Measurements from ENCODE around the gene FUNDC2. TPM values are rescaled to one million over a fixed set of nuclear protein-coding genes. Genes with fewer than 3 reads are reported as not detected.
"Not testable (repeated sequence)": the region's sequence is repeated elsewhere in the genome, so short reads cannot be mapped to it uniquely, and the experiment has no call there.

The FUNDC2 gene
- total and polyA plus RNA-seq, 8 donors = 50.3 to 88.1 (median 72.0) TPM

DNA sequence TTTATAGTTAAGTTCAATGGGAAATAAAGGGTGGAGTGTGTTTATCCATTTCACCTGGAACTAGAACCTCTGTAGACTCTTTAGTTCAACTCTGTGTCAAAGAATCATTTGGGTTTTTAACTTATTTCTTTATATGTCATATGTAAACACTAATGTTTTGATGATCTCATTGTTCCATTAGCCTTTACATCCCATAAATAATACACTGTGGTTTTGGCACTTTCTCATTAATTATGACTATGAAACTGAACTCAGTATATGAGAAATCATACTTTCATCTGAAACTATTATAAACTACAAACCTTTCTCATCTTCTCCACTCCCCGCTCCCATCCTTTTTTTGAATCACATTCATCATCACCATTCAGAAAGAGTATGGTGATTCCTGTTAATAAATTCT lies 35.2 kb upstream of the FUNDC2 start:
- FAIRE-seq = peak; percentile 47
- ATAC-seq = no peak
- 94 to 98% methylated on average over 1 of the region's 1 CpG for WGBS, 2 donors

DNA sequence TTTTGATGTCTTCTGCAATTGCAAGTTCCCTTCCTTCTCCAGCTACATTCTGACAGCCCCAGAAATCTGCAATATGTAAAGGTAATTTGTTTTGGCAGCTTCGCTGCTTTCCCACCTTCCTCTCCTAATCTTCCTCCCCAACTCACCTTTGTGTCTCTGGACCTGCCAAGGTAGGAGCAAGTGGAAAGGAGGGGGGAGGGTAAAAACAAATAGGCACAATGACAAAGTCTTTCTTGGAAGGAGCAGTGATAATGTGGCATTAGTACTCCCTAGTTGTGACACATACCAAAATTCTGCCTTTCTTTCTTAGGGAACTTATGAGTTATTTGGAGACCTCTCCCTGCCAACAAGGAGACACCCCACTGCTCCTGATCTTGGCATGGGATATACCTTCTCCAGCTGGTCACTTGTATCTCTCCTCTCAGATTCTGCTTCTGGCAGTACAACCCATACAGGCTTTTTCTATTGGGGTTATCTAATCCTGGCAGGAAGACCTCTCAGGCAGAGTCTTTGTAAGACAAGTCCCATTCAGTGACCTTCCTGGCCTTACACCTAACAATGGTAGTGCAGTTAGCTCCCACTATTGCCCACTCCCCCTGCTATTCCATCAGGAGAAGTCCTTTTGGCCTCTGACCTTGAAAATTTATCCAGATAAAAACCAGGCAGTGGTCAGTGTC lies 28.3 kb upstream of the FUNDC2 start:
- no peaks in the 10 kb centered on the region for H3K27me3 ChIP-seq
- TF ChIP-seq, protein P1, sequence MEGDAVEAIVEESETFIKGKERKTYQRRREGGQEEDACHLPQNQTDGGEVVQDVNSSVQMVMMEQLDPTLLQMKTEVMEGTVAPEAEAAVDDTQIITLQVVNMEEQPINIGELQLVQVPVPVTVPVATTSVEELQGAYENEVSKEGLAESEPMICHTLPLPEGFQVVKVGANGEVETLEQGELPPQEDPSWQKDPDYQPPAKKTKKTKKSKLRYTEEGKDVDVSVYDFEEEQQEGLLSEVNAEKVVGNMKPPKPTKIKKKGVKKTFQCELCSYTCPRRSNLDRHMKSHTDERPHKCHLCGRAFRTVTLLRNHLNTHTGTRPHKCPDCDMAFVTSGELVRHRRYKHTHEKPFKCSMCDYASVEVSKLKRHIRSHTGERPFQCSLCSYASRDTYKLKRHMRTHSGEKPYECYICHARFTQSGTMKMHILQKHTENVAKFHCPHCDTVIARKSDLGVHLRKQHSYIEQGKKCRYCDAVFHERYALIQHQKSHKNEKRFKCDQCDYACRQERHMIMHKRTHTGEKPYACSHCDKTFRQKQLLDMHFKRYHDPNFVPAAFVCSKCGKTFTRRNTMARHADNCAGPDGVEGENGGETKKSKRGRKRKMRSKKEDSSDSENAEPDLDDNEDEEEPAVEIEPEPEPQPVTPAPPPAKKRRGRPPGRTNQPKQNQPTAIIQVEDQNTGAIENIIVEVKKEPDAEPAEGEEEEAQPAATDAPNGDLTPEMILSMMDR (IDR thresholded peaks at IDR 0.05) = no peak
- no peak overlapping the region for H3K27ac ChIP-seq
- 31 to 47% methylated on average over 1 of the region's 1 CpG for WGBS, 2 donors
- H3K9me3 ChIP-seq = no peaks in the 10 kb centered on the region
- ATAC-seq (peak in 3 of 4 donors; percentile 51 to 82 (median 62)), DNase-seq (no peak), FAIRE-seq (no peak)
- H3K4me1 ChIP-seq = no peaks in the 10 kb centered on the region
- intact Hi-C loops (cut with DNase I) = no loop called here
- no peak overlapping the region for H3K4me3 ChIP-seq
- no peaks in the 10 kb centered on the region for H3K36me3 ChIP-seq

More for the DNA sequence above, 35.2 kb upstream of the FUNDC2 start:
- Histone ChIP-seq H3K4me1 (peaks cover 0 to 15% (median 10%) of the 10 kb centered on the region in 3 donors), H3K4me3 (no peak overlapping the region), H3K36me3 (no peaks in the 10 kb centered on the region), H3K9me3 (no peaks in the 10 kb centered on the region), H3K27me3 (no peaks in the 10 kb centered on the region), H3K27ac (no peak overlapping the region)
- TF ChIP-seq, protein P1 (IDR thresholded peaks at IDR 0.05) = no peak
- intact Hi-C loops (cut with DNase I) = no loop called here
- no peak for DNase-seq

DNA sequence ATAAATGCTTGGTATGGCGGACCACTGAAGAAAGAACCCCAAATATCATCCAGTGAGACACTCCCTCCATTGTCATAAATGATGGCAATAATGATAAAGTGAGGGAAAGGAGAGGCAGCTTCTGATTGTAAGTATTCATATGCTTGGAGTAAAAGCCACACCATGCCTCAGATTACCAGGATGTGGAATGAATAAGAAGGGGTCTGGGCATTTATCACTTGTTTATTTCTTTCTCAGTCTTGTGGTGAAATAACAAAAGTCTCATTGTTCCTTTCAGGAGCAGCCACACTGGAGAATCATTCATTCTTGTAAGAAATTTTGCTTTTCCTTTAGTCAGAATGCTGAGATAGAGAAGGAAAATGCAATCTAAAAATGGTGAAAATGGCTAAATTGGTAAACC lies 25.8 kb upstream of the FUNDC2 start:
- 81 to 96% methylated on average over 1 of the region's 1 CpG for WGBS, 2 donors
- intact Hi-C loops (cut with DNase I) = no loop called here
- Histone ChIP-seq H3K27ac (no peak overlapping the region), H3K27me3 (no peaks in the 10 kb centered on the region), H3K4me1 (no peaks in the 10 kb centered on the region), H3K36me3 (no peaks in the 10 kb centered on the region), H3K4me3 (no peak overlapping the region), H3K9me3 (no peaks in the 10 kb centered on the region)
- DNase-seq = no peak
- no peak for FAIRE-seq
- TF ChIP-seq, protein P1 (IDR thresholded peaks at IDR 0.05) = no peak
- no peak for ATAC-seq

DNA sequence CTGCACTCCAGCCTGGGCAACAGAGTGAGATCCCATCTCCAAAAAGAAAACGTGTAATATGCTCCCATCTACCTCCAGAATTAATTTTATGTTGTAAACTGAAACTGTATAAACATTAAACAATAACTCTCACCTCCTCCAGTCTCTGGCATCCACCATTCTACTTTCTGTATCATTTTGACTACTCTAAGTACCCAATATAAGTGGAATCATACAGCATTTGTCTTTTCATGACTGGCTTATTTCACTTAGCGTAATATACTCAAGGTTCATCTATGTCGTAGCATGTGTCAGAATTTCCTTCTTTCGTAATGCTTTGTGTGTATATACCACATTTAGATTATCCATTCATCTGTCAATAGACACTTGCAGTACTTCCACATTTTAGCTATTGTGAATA lies 24.8 kb upstream of the FUNDC2 start:
- intact Hi-C loops (cut with DNase I) = no loop called here
- Histone ChIP-seq H3K4me3 (no peak overlapping the region), H3K27ac (no peak overlapping the region), H3K4me1 (no peaks in the 10 kb centered on the region), H3K27me3 (no peaks in the 10 kb centered on the region), H3K9me3 (no peaks in the 10 kb centered on the region), H3K36me3 (no peaks in the 10 kb centered on the region)
- DNase-seq (no peak), FAIRE-seq (peak; percentile 5), ATAC-seq (no peak)
- 73 to 87% methylated on average over 4 of the region's 4 CpGs for WGBS, 2 donors
- TF ChIP-seq, protein P1 (IDR thresholded peaks at IDR 0.05) = no peak

DNA sequence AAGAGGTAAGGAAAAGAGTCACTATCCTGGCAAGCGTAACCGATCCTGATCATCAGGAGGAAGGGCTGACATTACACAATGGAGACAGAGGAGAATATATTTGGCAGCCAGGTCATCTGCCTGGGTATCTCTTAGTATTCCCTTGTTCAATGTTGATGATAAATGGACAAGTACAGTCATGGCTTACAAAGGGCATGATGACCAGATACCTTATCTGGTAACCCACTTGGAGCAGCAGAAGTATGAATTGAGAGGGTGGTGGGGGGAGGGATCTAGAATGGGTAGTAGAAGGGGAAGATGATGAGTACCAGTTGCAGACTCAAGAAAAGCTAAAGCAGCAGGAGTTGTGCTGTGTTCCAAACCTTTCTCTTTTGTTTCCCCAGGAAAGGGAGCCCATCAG lies 21.5 kb upstream of the FUNDC2 start:
- Histone ChIP-seq H3K27me3 (no peaks in the 10 kb centered on the region), H3K36me3 (no peaks in the 10 kb centered on the region), H3K9me3 (no peaks in the 10 kb centered on the region), H3K4me1 (peaks cover 0 to 16% (median 13%) of the 10 kb centered on the region in 3 donors), H3K4me3 (no peak overlapping the region), H3K27ac (no peak overlapping the region)
- FAIRE-seq (no peak), DNase-seq (no peak), ATAC-seq (no peak)
- intact Hi-C loops (cut with DNase I) = no loop called here
- 93 to 96% methylated on average over 2 of the region's 2 CpGs for WGBS, 2 donors
- TF ChIP-seq, protein P1 (IDR thresholded peaks at IDR 0.05) = no peak

DNA sequence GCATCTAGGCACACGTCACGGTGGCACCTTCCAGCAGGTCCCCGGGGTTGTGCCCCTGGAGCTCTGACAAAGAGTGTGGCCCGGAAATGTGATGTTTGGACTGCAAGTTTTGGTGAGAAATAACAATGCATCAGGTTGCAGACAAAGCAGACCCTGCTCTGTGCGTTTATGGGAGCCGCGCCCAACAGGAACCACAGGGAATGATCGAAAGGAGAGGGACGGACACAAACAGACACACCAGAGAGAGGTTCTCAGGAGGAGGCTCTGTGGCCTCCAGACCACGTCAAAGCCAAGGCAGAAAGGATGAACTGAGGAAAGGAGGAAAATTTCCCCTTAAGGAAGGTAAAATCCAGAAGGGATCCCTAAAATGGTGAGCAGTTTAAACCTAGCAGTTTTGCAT lies 20.3 kb upstream of the FUNDC2 start:
- H3K9me3 ChIP-seq; intact Hi-C loops (cut with DNase I); DNase-seq; H3K27me3 ChIP-seq; FAIRE-seq; H3K27ac ChIP-seq; H3K36me3 ChIP-seq; H3K4me3 ChIP-seq: not testable (repeated sequence)
- WGBS, 2 donors = no CpG with 5 or more reads among the region's 10 CpGs
- peak in 2 of 4 donors; percentile 5 to 12 for ATAC-seq
- H3K4me1 ChIP-seq = peaks cover 0 to 20% (median 18%) of the 10 kb centered on the region in 3 donors

DNA sequence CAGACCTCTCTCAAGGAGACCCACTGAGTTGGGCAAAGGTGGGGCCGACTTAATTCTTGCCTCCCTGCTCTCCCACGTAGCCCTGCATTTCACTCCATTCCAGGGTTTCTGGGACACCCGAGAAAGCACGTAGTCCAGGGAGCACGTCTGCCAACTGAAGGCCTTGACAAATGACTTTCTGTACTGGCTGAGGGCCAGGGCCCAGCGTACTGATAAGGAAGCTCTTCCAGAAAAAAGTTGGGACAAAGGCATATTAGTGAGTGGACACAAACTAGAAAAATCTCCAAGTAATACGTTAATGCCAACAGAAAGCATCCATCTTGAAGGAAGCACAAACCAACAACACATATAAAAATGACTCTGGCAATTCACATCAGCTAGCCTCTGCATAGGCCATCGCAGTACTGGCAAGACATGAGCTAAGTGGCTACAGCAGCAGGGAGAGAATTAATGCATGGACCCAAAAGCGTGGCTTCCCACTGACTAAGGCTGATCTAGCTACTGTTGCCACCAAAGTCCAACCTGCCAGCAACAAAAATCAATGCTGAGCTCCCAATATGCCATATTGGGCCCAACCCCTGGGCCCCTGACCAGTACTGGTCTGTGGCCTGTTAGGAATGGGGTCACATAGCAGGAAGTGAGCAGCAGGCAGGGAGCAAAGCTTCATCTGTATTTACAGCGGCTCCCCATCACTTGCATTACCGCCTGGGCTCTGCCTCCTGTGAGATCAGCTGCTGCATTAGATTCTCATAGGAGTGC lies 19.6 kb upstream of the FUNDC2 start:
- FAIRE-seq; DNase-seq; H3K36me3 ChIP-seq; intact Hi-C loops (cut with DNase I); H3K4me3 ChIP-seq; H3K27me3 ChIP-seq; H3K9me3 ChIP-seq: not testable (repeated sequence)
- H3K27ac ChIP-seq = peak overlapping the region in 3 of 4 donors; percentile 62 to 74 (median 63)
- peak; percentile 77 to 88 (median 79) for ATAC-seq
- H3K4me1 ChIP-seq = peaks cover 0 to 20% (median 18%) of the 10 kb centered on the region in 3 donors
- WGBS, 2 donors = 33 to 41% methylated on average over 6 of the region's 11 CpGs

Measured in pancreas (tissue), 10 donors.